ENCODE measurements around the gene TRIM28.

Gene TRIM28

GRCh38 chr19:58549664-58550361, 5.9 kb downstream of the TRIM28 start:
- no peak for DNase-seq (ENCODE audit: low spot score)

- DNase-seq (ENCODE audit: low spot score) = no peak
These were observed 6.7 kb downstream of the TRIM28 start for GRCh38 chr19:58550362-58551122.

- DNase-seq (ENCODE audit: low spot score) = no peak
These were observed 7.2 kb downstream of the TRIM28 start for GRCh38 chr19:58551123-58551497.

- no peak for DNase-seq (ENCODE audit: low spot score)
These were observed 8.0 kb downstream of the TRIM28 start for GRCh38 chr19:58551577-58552471.

GRCh38 chr19:58552655-58553054, 8.8 kb downstream of the TRIM28 start:
- DNase-seq (ENCODE audit: low spot score) = no peak

- DNase-seq (ENCODE audit: low spot score) = no peak
These were observed 10.1 kb downstream of the TRIM28 start for GRCh38 chr19:58553799-58554493.

GRCh38 chr19:58554494-58555368, 10.9 kb downstream of the TRIM28 start, which contains the start of gene CHMP2A:
CHMP2A (minus strand) TSS chr19:58555105; CDS start chr19:58554212, 893 bp downstream.
- DNase-seq (ENCODE audit: low spot score) = peak; percentile 97

- DNase-seq (ENCODE audit: low spot score) = no peak
These were observed 11.6 kb downstream of the TRIM28 start for GRCh38 chr19:58555369-58555885.

- DNase-seq (ENCODE audit: low spot score) = no peak
These were observed 12.2 kb downstream of the TRIM28 start for GRCh38 chr19:58555920-58556621.

GRCh38 chr19:58556622-58557220, 12.9 kb downstream of the TRIM28 start:
- no peak for DNase-seq (ENCODE audit: low spot score)

- DNase-seq (ENCODE audit: low spot score) = no peak
These were observed 13.6 kb downstream of the TRIM28 start for GRCh38 chr19:58557221-58558065.

- no peak for DNase-seq (ENCODE audit: low spot score)
These were observed 14.3 kb downstream of the TRIM28 start, which contains the start of gene UBE2M for GRCh38 chr19:58558066-58558622. UBE2M (minus strand) TSS chr19:58558611; CDS start chr19:58558381, 230 bp downstream.

GRCh38 chr19:58558623-58559274, 14.9 kb downstream of the TRIM28 start:
- peak; percentile 97 for DNase-seq (ENCODE audit: low spot score)

GRCh38 chr19:58559275-58560006, 15.6 kb downstream of the TRIM28 start:
- DNase-seq (ENCODE audit: low spot score) = peak; percentile 94

- DNase-seq (ENCODE audit: low spot score) = no peak
These were observed 16.4 kb downstream of the TRIM28 start for GRCh38 chr19:58560007-58560887.

- DNase-seq (ENCODE audit: low spot score) = no peak
These were observed 17.1 kb downstream of the TRIM28 start for GRCh38 chr19:58560921-58561320.
